Activated naive CD8-positive, alpha-beta T cell (primary cell): ENCODE measurements around the gene UVRAG.
A peak's percentile ranks its signal among the peaks of the same experiment; 100 is the strongest.

Source experiments
- H3K27ac Mint-ChIP-seq: one replicate; pipeline ENCODE4 v1.8.0; 2021; ENCODE audit warnings: mixed read lengths
- H3K27me3 Mint-ChIP-seq: one replicate; pipeline ENCODE4 v1.8.0; 2021; ENCODE audit warnings: mixed read lengths
- H3K36me3 Mint-ChIP-seq: one replicate; pipeline ENCODE4 v1.8.0; 2021; ENCODE audit warnings: mixed read lengths
- H3K4me1 Mint-ChIP-seq: one replicate; pipeline ENCODE4 v1.8.0; 2021; ENCODE audit warnings: low read depth, mixed read lengths
- H3K4me3 Mint-ChIP-seq: one replicate; pipeline ENCODE4 v1.8.0; 2021; ENCODE audit warnings: mild to moderate bottlenecking, mixed read lengths
- H3K9me3 Mint-ChIP-seq: one replicate; pipeline ENCODE4 v1.8.0; 2021; ENCODE audit warnings: low read depth, mixed read lengths

UVRAG gene

GRCh38 chr11:75891947-75892739 is 77.1 kb downstream of the UVRAG start:
- H3K4me1 Mint-ChIP-seq: peaks cover 9% of the 10 kb centered on the region
- H3K27me3 Mint-ChIP-seq: no peaks in the 10 kb centered on the region
- no peak overlapping the region for H3K27ac Mint-ChIP-seq
- no peak overlapping the region for H3K4me3 Mint-ChIP-seq
- no peaks in the 10 kb centered on the region for H3K9me3 Mint-ChIP-seq
- peaks cover 4% of the 10 kb centered on the region for H3K36me3 Mint-ChIP-seq

GRCh38 chr11:75893251-75893650 is 78.2 kb downstream of the UVRAG start:
- Mint-ChIP-seq H3K27ac (no peak overlapping the region), H3K36me3 (peaks cover 4% of the 10 kb centered on the region), H3K9me3 (no peaks in the 10 kb centered on the region), H3K4me1 (peaks cover 9% of the 10 kb centered on the region), H3K4me3 (no peak overlapping the region), H3K27me3 (no peaks in the 10 kb centered on the region)

GRCh38 chr11:75894036-75894585 is 79.1 kb downstream of the UVRAG start:
- H3K4me3 Mint-ChIP-seq: no peak overlapping the region
- H3K36me3 Mint-ChIP-seq: no peaks in the 10 kb centered on the region
- H3K9me3 Mint-ChIP-seq: no peaks in the 10 kb centered on the region
- no peaks in the 10 kb centered on the region for H3K27me3 Mint-ChIP-seq
- H3K4me1 Mint-ChIP-seq: peaks cover 9% of the 10 kb centered on the region
- H3K27ac Mint-ChIP-seq: peak overlapping the region; percentile 51

- no peaks in the 10 kb centered on the region for H3K27me3 Mint-ChIP-seq
Observed at GRCh38 chr11:75896843-75897419, 81.9 kb downstream of the UVRAG start.

GRCh38 chr11:75898871-75899270 is 83.9 kb downstream of the UVRAG start:
- H3K4me1 Mint-ChIP-seq: peaks cover 15% of the 10 kb centered on the region
- no peak overlapping the region for H3K4me3 Mint-ChIP-seq
- H3K27ac Mint-ChIP-seq: no peak overlapping the region
- no peaks in the 10 kb centered on the region for H3K27me3 Mint-ChIP-seq
- peaks cover 9% of the 10 kb centered on the region for H3K36me3 Mint-ChIP-seq
- no peaks in the 10 kb centered on the region for H3K9me3 Mint-ChIP-seq

More at GRCh38 chr11:75896843-75897419, 81.9 kb downstream of the UVRAG start:
- Mint-ChIP-seq H3K4me1 (peaks cover 9% of the 10 kb centered on the region), H3K4me3 (no peak overlapping the region), H3K9me3 (no peaks in the 10 kb centered on the region), H3K36me3 (peaks cover 4% of the 10 kb centered on the region), H3K27ac (no peak overlapping the region)

- H3K9me3 Mint-ChIP-seq: no peaks in the 10 kb centered on the region
- H3K27me3 Mint-ChIP-seq: no peaks in the 10 kb centered on the region
- no peak overlapping the region for H3K27ac Mint-ChIP-seq
- H3K36me3 Mint-ChIP-seq: peaks cover 9% of the 10 kb centered on the region
- peaks cover 11% of the 10 kb centered on the region for H3K4me1 Mint-ChIP-seq
- no peak overlapping the region for H3K4me3 Mint-ChIP-seq
Observed at GRCh38 chr11:75899806-75900205, 84.8 kb downstream of the UVRAG start.

GRCh38 chr11:75900848-75901247 is 85.8 kb downstream of the UVRAG start:
- peaks cover 13% of the 10 kb centered on the region for H3K36me3 Mint-ChIP-seq
- H3K4me3 Mint-ChIP-seq: no peak overlapping the region
- H3K4me1 Mint-ChIP-seq: peaks cover 10% of the 10 kb centered on the region
- H3K27me3 Mint-ChIP-seq: no peaks in the 10 kb centered on the region
- no peaks in the 10 kb centered on the region for H3K9me3 Mint-ChIP-seq
- H3K27ac Mint-ChIP-seq: no peak overlapping the region

GRCh38 chr11:75902631-75903030 is 87.6 kb downstream of the UVRAG start:
- Mint-ChIP-seq H3K4me1 (peaks cover 11% of the 10 kb centered on the region), H3K27me3 (no peaks in the 10 kb centered on the region), H3K36me3 (peaks cover 16% of the 10 kb centered on the region), H3K27ac (no peak overlapping the region), H3K4me3 (no peak overlapping the region), H3K9me3 (no peaks in the 10 kb centered on the region)

GRCh38 chr11:75903276-75903675 is 88.3 kb downstream of the UVRAG start:
- Mint-ChIP-seq H3K4me3 (no peak overlapping the region), H3K4me1 (peaks cover 16% of the 10 kb centered on the region), H3K27me3 (no peaks in the 10 kb centered on the region), H3K9me3 (no peaks in the 10 kb centered on the region), H3K36me3 (peaks cover 16% of the 10 kb centered on the region), H3K27ac (no peak overlapping the region)

GRCh38 chr11:75905434-75905833 is 90.4 kb downstream of the UVRAG start:
- H3K9me3 Mint-ChIP-seq: no peaks in the 10 kb centered on the region
- H3K4me3 Mint-ChIP-seq: no peak overlapping the region
- H3K27me3 Mint-ChIP-seq: no peaks in the 10 kb centered on the region
- peaks cover 25% of the 10 kb centered on the region for H3K4me1 Mint-ChIP-seq
- H3K27ac Mint-ChIP-seq: no peak overlapping the region
- peaks cover 12% of the 10 kb centered on the region for H3K36me3 Mint-ChIP-seq

GRCh38 chr11:75907906-75908527 is 93.0 kb downstream of the UVRAG start:
- Mint-ChIP-seq H3K4me1 (peaks cover 18% of the 10 kb centered on the region), H3K9me3 (no peaks in the 10 kb centered on the region), H3K4me3 (no peak overlapping the region), H3K27me3 (no peaks in the 10 kb centered on the region), H3K27ac (no peak overlapping the region), H3K36me3 (peaks cover 18% of the 10 kb centered on the region)

- Mint-ChIP-seq H3K4me3 (no peak overlapping the region), H3K27ac (no peak overlapping the region), H3K27me3 (no peaks in the 10 kb centered on the region), H3K36me3 (peaks cover 17% of the 10 kb centered on the region), H3K4me1 (peaks cover 17% of the 10 kb centered on the region), H3K9me3 (no peaks in the 10 kb centered on the region)
Observed at GRCh38 chr11:75910426-75911145, 95.6 kb downstream of the UVRAG start.

GRCh38 chr11:75911459-75911858 is 96.4 kb downstream of the UVRAG start:
- H3K4me1 Mint-ChIP-seq: peaks cover 17% of the 10 kb centered on the region
- no peak overlapping the region for H3K27ac Mint-ChIP-seq
- H3K27me3 Mint-ChIP-seq: no peaks in the 10 kb centered on the region
- peaks cover 19% of the 10 kb centered on the region for H3K36me3 Mint-ChIP-seq
- no peaks in the 10 kb centered on the region for H3K9me3 Mint-ChIP-seq
- H3K4me3 Mint-ChIP-seq: no peak overlapping the region

- Mint-ChIP-seq H3K36me3 (peaks cover 22% of the 10 kb centered on the region), H3K27me3 (no peaks in the 10 kb centered on the region), H3K4me1 (peaks cover 2% of the 10 kb centered on the region), H3K4me3 (no peak overlapping the region), H3K9me3 (no peaks in the 10 kb centered on the region), H3K27ac (no peak overlapping the region)
Observed at GRCh38 chr11:75913984-75914383, 99.0 kb downstream of the UVRAG start.

- Mint-ChIP-seq H3K27ac (no peak overlapping the region), H3K36me3 (peaks cover 27% of the 10 kb centered on the region), H3K9me3 (no peaks in the 10 kb centered on the region), H3K27me3 (no peaks in the 10 kb centered on the region), H3K4me1 (peaks cover 13% of the 10 kb centered on the region), H3K4me3 (no peak overlapping the region)
Observed at GRCh38 chr11:75916882-75917281, 101.9 kb downstream of the UVRAG start.
